ENCODE measurements around the gene CTSW. TPM values are rescaled to one million over a fixed set of nuclear protein-coding genes. Genes with fewer than 3 reads are reported as not detected.

The CTSW gene
- total RNA-seq, 1 experiment from 2014 or later: not detected

- peak; percentile 65 to 73 for DNase-seq
- POLR2A ChIA-PET: interaction anchor here (0.6 to 1.2 kb wide), 4 partner anchors 11 to 52 kb away, joined by 4 to 11 read pairs (median 6); partner anchors contain the start of genes FIBP and FOSL1
- no TSS peak for BruUV-seq (replicated peaks)
Measured at GRCh38 chr11:65911682-65912568, 32.3 kb downstream of the CTSW start.

GRCh38 chr11:65912845-65913244 is 33.2 kb downstream of the CTSW start:
- no peak overlapping the region for H3K4me3 ChIP-seq (ENCODE audit: low read depth, low read length)
- intact Hi-C loops (cut with micrococcal nuclease; ENCODE audit: unreplicated experiment): loop anchor here (5.0 kb wide), 1 partner anchor 74 kb away; no protein-coding TSS in a partner anchor
- BruUV-seq (replicated peaks): no TSS peak
- H3K9me3 Mint-ChIP-seq (ENCODE audit: unreplicated experiment): no peaks in the 10 kb centered on the region
- no peaks in the 10 kb centered on the region; the same call in 1 of the 2 replicates for H3K36me3 ChIP-seq (ENCODE audit: control insufficient read depth, insufficient read depth, low read length)
- H3K4me1 Mint-ChIP-seq (ENCODE audit: low read depth, unreplicated experiment): peaks cover 6% of the 10 kb centered on the region
- H3K27me3 Mint-ChIP-seq (ENCODE audit: insufficient read depth, unreplicated experiment): no peaks in the 10 kb centered on the region
- no peaks in the 10 kb centered on the region for H3K36me3 Mint-ChIP-seq (ENCODE audit: insufficient read depth, unreplicated experiment)
- H3K27me3 ChIP-seq (replicated peaks; ENCODE audit: control insufficient read depth, insufficient read depth, low read length): no peaks in the 10 kb centered on the region
- POLR2A ChIA-PET: no interaction called here
- no peak for DNase-seq
- TF ChIP-seq CTCF (IDR thresholded peaks at IDR 0.05; ENCODE audit: insufficient read depth in 1 of 2, low read depth in 1 of 2, low read length in 1 of 2, severe bottlenecking in 1 of 2, unreplicated experiment in 1 of 2): no peak
- CTCF ChIA-PET: interaction anchor here (1.3 to 2.6 kb wide), 3 partner anchors 22 to 76 kb away, joined by 4 to 45 read pairs (median 27); partner anchors contain the start of genes CCDC85B and FIBP
- H3K9me3 ChIP-seq: no peaks in the 10 kb centered on the region
- peaks cover 13% of the 10 kb centered on the region for H3K4me1 ChIP-seq
- H3K27ac Mint-ChIP-seq (ENCODE audit: unreplicated experiment): no peak overlapping the region
- H3K4me3 Mint-ChIP-seq (ENCODE audit: unreplicated experiment): no peak overlapping the region

More at GRCh38 chr11:65911682-65912568, 32.3 kb downstream of the CTSW start:
- no peak overlapping the region for H3K4me3 ChIP-seq (ENCODE audit: low read depth, low read length)
- no peaks in the 10 kb centered on the region for H3K9me3 Mint-ChIP-seq (ENCODE audit: unreplicated experiment)
- no peak overlapping the region for H3K27ac Mint-ChIP-seq (ENCODE audit: unreplicated experiment)
- H3K36me3 Mint-ChIP-seq (ENCODE audit: insufficient read depth, unreplicated experiment): no peaks in the 10 kb centered on the region
- intact Hi-C loops (cut with micrococcal nuclease; ENCODE audit: unreplicated experiment): loop anchor here (1.0 to 5.0 kb wide), 3 partner anchors 12 to 75 kb away; partner anchors contain the start of gene FOSL1
- H3K4me3 Mint-ChIP-seq (ENCODE audit: unreplicated experiment): peak overlapping the region; percentile 28
- CTCF ChIA-PET: interaction anchor here (0.6 to 2.6 kb wide), 7 partner anchors 13 to 77 kb away, joined by 3 to 45 read pairs (median 4); partner anchors contain the start of genes CCDC85B and FIBP
- no peaks in the 10 kb centered on the region for H3K36me3 ChIP-seq (ENCODE audit: control insufficient read depth, insufficient read depth, low read length)
- H3K4me1 ChIP-seq: peaks cover 8% of the 10 kb centered on the region
- peak; percentile 46 to 77 for TF ChIP-seq CTCF (IDR thresholded peaks at IDR 0.05; ENCODE audit: insufficient read depth in 1 of 2, low read depth in 1 of 2, low read length in 1 of 2, severe bottlenecking in 1 of 2, unreplicated experiment in 1 of 2)
- no peaks in the 10 kb centered on the region for H3K27me3 ChIP-seq (replicated peaks; ENCODE audit: control insufficient read depth, insufficient read depth, low read length)
- no peaks in the 10 kb centered on the region for H3K27me3 Mint-ChIP-seq (ENCODE audit: insufficient read depth, unreplicated experiment)
- peaks cover 6% of the 10 kb centered on the region for H3K4me1 Mint-ChIP-seq (ENCODE audit: low read depth, unreplicated experiment)
- H3K9me3 ChIP-seq: no peaks in the 10 kb centered on the region

- Histone ChIP-seq H3K9me3 (no peaks in the 10 kb centered on the region), H3K27me3 (replicated peaks; ENCODE audit: control insufficient read depth, insufficient read depth, low read length) (no peaks in the 10 kb centered on the region), H3K4me3 (ENCODE audit: low read depth, low read length) (no peak overlapping the region), H3K36me3 (ENCODE audit: control insufficient read depth, insufficient read depth, low read length) (no peaks in the 10 kb centered on the region; the same call in 1 of the 2 replicates), H3K4me1 (peaks cover 19% of the 10 kb centered on the region)
- TF ChIP-seq CTCF (IDR thresholded peaks at IDR 0.05; ENCODE audit: insufficient read depth in 1 of 2, low read depth in 1 of 2, low read length in 1 of 2, severe bottlenecking in 1 of 2, unreplicated experiment in 1 of 2): no peak
- CTCF ChIA-PET: interaction anchor here (1.0 to 1.4 kb wide), 2 partner anchors 25 to 27 kb away, joined by 4 read pairs; partner anchors contain the start of genes CCDC85B and FIBP
- no peak overlapping the region for H3K27ac Mint-ChIP-seq (ENCODE audit: unreplicated experiment)
- H3K27me3 Mint-ChIP-seq (ENCODE audit: insufficient read depth, unreplicated experiment): no peaks in the 10 kb centered on the region
- peaks cover 8% of the 10 kb centered on the region for H3K36me3 Mint-ChIP-seq (ENCODE audit: insufficient read depth, unreplicated experiment)
- BruUV-seq (replicated peaks): no TSS peak
- DNase-seq: no peak
- peaks cover 6% of the 10 kb centered on the region for H3K4me1 Mint-ChIP-seq (ENCODE audit: low read depth, unreplicated experiment)
- H3K4me3 Mint-ChIP-seq (ENCODE audit: unreplicated experiment): no peak overlapping the region
- POLR2A ChIA-PET: no interaction called here
- intact Hi-C loops (cut with micrococcal nuclease; ENCODE audit: unreplicated experiment): loop anchor here (5.0 kb wide), 1 partner anchor 47 kb away; the partner anchor contains the start of gene SART1
- H3K9me3 Mint-ChIP-seq (ENCODE audit: unreplicated experiment): no peaks in the 10 kb centered on the region
Measured at GRCh38 chr11:65915101-65915820, 35.6 kb downstream of the CTSW start.

Measured in Caco-2 (cell line).